ENCODE results near the gene FXYD3.

Gene FXYD3

DNA sequence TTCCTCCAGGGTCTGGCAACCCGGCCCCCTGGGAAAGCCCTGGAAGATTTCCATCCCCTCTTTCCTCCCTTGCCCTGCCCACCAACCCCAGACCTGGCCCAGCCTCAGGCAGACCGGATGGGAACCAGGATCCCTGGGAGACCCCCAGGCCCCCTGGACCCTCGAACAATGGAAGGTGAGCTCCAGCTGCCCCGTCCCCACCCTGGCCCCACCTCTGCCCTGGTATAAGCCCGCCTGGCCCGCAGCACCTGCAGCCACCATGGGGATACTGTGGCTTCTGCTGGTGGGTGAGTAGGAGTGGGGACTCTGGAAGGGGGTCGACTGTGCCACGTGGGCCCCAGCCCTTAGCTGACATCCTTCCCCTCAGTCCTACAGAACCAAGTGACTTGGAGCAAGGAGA is 41.7 kb upstream of the FXYD3 start:
- TF ChIP-seq, protein P1, sequence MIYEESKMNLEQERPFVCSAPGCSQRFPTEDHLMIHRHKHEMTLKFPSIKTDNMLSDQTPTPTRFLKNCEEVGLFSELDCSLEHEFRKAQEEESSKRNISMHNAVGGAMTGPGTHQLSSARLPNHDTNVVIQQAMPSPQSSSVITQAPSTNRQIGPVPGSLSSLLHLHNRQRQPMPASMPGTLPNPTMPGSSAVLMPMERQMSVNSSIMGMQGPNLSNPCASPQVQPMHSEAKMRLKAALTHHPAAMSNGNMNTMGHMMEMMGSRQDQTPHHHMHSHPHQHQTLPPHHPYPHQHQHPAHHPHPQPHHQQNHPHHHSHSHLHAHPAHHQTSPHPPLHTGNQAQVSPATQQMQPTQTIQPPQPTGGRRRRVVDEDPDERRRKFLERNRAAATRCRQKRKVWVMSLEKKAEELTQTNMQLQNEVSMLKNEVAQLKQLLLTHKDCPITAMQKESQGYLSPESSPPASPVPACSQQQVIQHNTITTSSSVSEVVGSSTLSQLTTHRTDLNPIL (CRISPR knock-in tag; IDR thresholded peaks at IDR 0.05; ENCODE audit: low read depth): no peak
- TF ChIP-seq, protein P2, sequence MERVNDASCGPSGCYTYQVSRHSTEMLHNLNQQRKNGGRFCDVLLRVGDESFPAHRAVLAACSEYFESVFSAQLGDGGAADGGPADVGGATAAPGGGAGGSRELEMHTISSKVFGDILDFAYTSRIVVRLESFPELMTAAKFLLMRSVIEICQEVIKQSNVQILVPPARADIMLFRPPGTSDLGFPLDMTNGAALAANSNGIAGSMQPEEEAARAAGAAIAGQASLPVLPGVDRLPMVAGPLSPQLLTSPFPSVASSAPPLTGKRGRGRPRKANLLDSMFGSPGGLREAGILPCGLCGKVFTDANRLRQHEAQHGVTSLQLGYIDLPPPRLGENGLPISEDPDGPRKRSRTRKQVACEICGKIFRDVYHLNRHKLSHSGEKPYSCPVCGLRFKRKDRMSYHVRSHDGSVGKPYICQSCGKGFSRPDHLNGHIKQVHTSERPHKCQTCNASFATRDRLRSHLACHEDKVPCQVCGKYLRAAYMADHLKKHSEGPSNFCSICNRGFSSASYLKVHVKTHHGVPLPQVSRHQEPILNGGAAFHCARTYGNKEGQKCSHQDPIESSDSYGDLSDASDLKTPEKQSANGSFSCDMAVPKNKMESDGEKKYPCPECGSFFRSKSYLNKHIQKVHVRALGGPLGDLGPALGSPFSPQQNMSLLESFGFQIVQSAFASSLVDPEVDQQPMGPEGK (CRISPR knock-in tag; IDR thresholded peaks at IDR 0.05; ENCODE audit: borderline replicate concordance): no peak
- TF ChIP-seq ZNF565 (CRISPR knock-in tag; conservative IDR thresholded peaks at IDR 0.05; ENCODE audit: low read depth) (no peak), ESRRG (CRISPR knock-in tag; IDR thresholded peaks at IDR 0.05) (no peak), CSDC2 (CRISPR knock-in tag; IDR thresholded peaks at IDR 0.05) (no peak), ISL1 (CRISPR knock-in tag; IDR thresholded peaks at IDR 0.05) (no peak), PPARA (CRISPR knock-in tag; IDR thresholded peaks at IDR 0.05; ENCODE audit: borderline replicate concordance) (no peak)
- ATAC-seq: no peak

- ATAC-seq: no peak
- TF ChIP-seq, protein P3, sequence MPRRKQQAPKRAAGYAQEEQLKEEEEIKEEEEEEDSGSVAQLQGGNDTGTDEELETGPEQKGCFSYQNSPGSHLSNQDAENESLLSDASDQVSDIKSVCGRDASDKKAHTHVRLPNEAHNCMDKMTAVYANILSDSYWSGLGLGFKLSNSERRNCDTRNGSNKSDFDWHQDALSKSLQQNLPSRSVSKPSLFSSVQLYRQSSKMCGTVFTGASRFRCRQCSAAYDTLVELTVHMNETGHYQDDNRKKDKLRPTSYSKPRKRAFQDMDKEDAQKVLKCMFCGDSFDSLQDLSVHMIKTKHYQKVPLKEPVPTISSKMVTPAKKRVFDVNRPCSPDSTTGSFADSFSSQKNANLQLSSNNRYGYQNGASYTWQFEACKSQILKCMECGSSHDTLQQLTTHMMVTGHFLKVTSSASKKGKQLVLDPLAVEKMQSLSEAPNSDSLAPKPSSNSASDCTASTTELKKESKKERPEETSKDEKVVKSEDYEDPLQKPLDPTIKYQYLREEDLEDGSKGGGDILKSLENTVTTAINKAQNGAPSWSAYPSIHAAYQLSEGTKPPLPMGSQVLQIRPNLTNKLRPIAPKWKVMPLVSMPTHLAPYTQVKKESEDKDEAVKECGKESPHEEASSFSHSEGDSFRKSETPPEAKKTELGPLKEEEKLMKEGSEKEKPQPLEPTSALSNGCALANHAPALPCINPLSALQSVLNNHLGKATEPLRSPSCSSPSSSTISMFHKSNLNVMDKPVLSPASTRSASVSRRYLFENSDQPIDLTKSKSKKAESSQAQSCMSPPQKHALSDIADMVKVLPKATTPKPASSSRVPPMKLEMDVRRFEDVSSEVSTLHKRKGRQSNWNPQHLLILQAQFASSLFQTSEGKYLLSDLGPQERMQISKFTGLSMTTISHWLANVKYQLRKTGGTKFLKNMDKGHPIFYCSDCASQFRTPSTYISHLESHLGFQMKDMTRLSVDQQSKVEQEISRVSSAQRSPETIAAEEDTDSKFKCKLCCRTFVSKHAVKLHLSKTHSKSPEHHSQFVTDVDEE (CRISPR knock-in tag; IDR thresholded peaks at IDR 0.05): no peak
- no peak for TF ChIP-seq GLIS3 (CRISPR knock-in tag; IDR thresholded peaks at IDR 0.05)
Observed at GRCh38 chr19:35074426-35075201, 41.0 kb upstream of the FXYD3 start.

- no peak for ATAC-seq
- TF ChIP-seq PPARA (CRISPR knock-in tag; IDR thresholded peaks at IDR 0.05; ENCODE audit: borderline replicate concordance) (no peak), ARNTL (CRISPR knock-in tag; IDR thresholded peaks at IDR 0.05; ENCODE audit: borderline replicate concordance, low read depth) (no peak), RARB (CRISPR knock-in tag; IDR thresholded peaks at IDR 0.05) (no peak), SNAI2 (CRISPR knock-in tag; IDR thresholded peaks at IDR 0.05) (no peak), GLIS3 (CRISPR knock-in tag; IDR thresholded peaks at IDR 0.05) (no peak), ISL1 (CRISPR knock-in tag; IDR thresholded peaks at IDR 0.05) (no peak), ZFP30 (CRISPR knock-in tag; IDR thresholded peaks at IDR 0.05) (no peak), ZNF8 (CRISPR knock-in tag; IDR thresholded peaks at IDR 0.05) (no peak), TCF4 (CRISPR knock-in tag; IDR thresholded peaks at IDR 0.05; ENCODE audit: borderline replicate concordance) (no peak), CSDC2 (CRISPR knock-in tag; IDR thresholded peaks at IDR 0.05) (no peak), ZNF70 (CRISPR knock-in tag; IDR thresholded peaks at IDR 0.05) (no peak), BACH2 (CRISPR knock-in tag; IDR thresholded peaks at IDR 0.05; ENCODE audit: borderline replicate concordance) (no peak), ZFP3 (CRISPR knock-in tag; IDR thresholded peaks at IDR 0.05) (no peak)
- TF ChIP-seq, protein P2 (CRISPR knock-in tag; IDR thresholded peaks at IDR 0.05; ENCODE audit: borderline replicate concordance): no peak
- TF ChIP-seq, protein P1 (CRISPR knock-in tag; IDR thresholded peaks at IDR 0.05; ENCODE audit: low read depth): no peak
- TF ChIP-seq, protein P4, sequence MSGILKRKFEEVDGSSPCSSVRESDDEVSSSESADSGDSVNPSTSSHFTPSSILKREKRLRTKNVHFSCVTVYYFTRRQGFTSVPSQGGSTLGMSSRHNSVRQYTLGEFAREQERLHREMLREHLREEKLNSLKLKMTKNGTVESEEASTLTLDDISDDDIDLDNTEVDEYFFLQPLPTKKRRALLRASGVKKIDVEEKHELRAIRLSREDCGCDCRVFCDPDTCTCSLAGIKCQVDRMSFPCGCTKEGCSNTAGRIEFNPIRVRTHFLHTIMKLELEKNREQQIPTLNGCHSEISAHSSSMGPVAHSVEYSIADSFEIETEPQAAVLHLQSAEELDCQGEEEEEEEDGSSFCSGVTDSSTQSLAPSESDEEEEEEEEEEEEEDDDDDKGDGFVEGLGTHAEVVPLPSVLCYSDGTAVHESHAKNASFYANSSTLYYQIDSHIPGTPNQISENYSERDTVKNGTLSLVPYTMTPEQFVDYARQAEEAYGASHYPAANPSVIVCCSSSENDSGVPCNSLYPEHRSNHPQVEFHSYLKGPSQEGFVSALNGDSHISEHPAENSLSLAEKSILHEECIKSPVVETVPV (CRISPR knock-in tag; IDR thresholded peaks at IDR 0.05): no peak
- TF ChIP-seq, protein P3 (CRISPR knock-in tag; IDR thresholded peaks at IDR 0.05): no peak
Observed at GRCh38 chr19:35075202-35076025, 40.2 kb upstream of the FXYD3 start.

Data from SK-N-SH treated with all-trans-retinoic acid at 6 μM for 48 hours (cell line).